ENCODE data around the gene HCLS1. TPM values are rescaled to one million over a fixed set of nuclear protein-coding genes. Genes with fewer than 3 reads are reported as not detected.

The HCLS1 gene
- total RNA-seq = 7.0 TPM

GRCh38 chr3:121660356-121661171 is at the start of gene HCLS1:
HCLS1 (minus strand) TSS chr3:121660903; CDS start chr3:121658347, 2,556 bp downstream.

GRCh38 chr3:121592856-121593702 is 67.6 kb downstream of the HCLS1 start, which contains the start of gene FBXO40:
FBXO40 (plus strand) TSS chr3:121593379; CDS start chr3:121620576, 27,197 bp downstream.

Other genes with a start within 250 kb of the HCLS1 start
- gene POLQ, start 114.9 kb downstream of the HCLS1 start, total RNA-seq = 5.6 TPM
- not detected for gene ARGFX, start 93.0 kb downstream of the HCLS1 start, total RNA-seq
- gene FBXO40, start 67.5 kb downstream of the HCLS1 start, total RNA-seq = 0.22 TPM
- 90.4 TPM for gene GOLGB1, start 88.8 kb upstream of the HCLS1 start, total RNA-seq
- gene IQCB1, start 174.2 kb upstream of the HCLS1 start, total RNA-seq = 46.8 TPM
- gene EAF2, start 174.3 kb upstream of the HCLS1 start, total RNA-seq = 16.3 TPM
- 28.6 TPM for gene SLC15A2, start 233.5 kb upstream of the HCLS1 start, total RNA-seq

Measured in camera-type eye (tissue), 1 donor.